ENCODE data around the gene TRIM69.

DNA sequence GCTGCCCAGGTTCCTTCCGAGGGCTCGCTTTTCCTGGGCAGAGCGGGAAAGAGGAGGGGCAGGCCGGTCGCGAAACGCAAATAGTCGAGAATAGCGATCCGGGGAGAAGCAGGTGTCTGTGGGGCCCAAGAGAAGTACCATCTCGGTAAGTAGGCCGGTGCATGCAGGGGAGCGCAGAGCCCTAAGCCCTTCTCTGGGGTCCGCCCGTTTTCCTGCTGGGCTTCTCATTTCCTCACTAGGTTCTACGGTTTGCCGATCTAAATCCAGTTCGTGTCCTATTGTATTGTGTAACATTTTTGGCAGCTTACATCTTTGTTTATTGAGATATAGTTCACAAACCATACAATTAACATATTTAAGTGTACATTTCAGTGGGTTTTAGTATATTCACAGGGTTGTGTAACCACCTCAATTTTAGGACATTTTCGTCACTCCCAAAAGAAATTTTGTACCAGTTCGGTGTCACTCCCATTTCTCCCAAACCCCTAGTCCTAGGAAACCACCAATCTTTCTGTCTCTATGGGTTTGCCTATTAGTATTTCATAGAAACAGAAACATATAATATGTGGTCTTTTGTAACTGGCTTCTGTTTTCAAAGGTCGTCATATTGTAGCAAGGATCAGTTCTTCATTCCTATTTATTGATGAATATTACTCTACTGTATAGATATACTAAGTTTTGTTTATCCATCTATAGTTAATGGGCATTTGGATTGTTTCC is 6.8 kb upstream of the TRIM69 start:
- TF ChIP-seq CTCF (conservative IDR thresholded peaks at IDR 0.05 in 1 of 2, IDR thresholded peaks at IDR 0.05 in 1 of 2; ENCODE audit: low read depth in 1 of 2, low read length in 2 of 2) (no peak), EZH2 (IDR thresholded peaks at IDR 0.05; ENCODE audit: low read length, missing control alignments) (no peak)

Data from fibroblast of lung (primary cell).